ENCODE measurements around the gene THBS2.

DNA sequence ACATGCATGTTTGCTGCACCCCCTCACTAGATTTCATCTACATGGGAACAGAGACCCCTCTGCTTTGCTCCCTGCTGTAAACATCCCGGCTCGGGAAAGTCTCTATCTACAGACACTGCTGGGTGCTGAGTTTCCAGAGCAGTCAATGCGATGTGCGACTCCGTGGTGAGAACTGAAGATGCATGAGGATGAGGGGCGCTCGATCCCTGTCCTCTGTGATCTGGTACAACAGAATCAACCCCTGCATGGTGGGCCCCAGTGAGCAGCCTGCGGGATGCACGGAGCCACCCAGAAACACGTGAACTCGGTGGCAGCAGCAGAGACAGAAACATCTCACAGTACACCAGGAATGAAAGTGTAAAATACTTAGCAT lies 83.1 kb downstream of the THBS2 start:
- no peak for TF ChIP-seq POLR2A (IDR thresholded peaks at IDR 0.05)
- TF ChIP-seq, protein P1, sequence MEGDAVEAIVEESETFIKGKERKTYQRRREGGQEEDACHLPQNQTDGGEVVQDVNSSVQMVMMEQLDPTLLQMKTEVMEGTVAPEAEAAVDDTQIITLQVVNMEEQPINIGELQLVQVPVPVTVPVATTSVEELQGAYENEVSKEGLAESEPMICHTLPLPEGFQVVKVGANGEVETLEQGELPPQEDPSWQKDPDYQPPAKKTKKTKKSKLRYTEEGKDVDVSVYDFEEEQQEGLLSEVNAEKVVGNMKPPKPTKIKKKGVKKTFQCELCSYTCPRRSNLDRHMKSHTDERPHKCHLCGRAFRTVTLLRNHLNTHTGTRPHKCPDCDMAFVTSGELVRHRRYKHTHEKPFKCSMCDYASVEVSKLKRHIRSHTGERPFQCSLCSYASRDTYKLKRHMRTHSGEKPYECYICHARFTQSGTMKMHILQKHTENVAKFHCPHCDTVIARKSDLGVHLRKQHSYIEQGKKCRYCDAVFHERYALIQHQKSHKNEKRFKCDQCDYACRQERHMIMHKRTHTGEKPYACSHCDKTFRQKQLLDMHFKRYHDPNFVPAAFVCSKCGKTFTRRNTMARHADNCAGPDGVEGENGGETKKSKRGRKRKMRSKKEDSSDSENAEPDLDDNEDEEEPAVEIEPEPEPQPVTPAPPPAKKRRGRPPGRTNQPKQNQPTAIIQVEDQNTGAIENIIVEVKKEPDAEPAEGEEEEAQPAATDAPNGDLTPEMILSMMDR (IDR thresholded peaks at IDR 0.05), result no peak
